IMR-90 (cell line): Measurements from ENCODE around the gene STAB1. TPM values are rescaled to one million over a fixed set of nuclear protein-coding genes. Genes with fewer than 3 reads are reported as not detected.
A peak's percentile ranks its signal among the peaks of the same experiment; 100 is the strongest.

Experiments
- ATAC-seq: fragments of 200-7000 bp; cut with Tn5 transposase; 2 replicates; pipeline ENCODE4 v1.9.1; 2020; ENCODE audit warnings: low read depth, mild to moderate bottlenecking, moderate library complexity
- BruUV-seq: library from RNA; stranded (reverse); fragments of 400-500 nt; replicated peaks from 2 replicates; lab custom pipeline; 2021; lab: Mats Ljungman, UMichigan
- CTCF ChIA-PET: fragments of 300-600 bp; formaldehyde crosslinking; extraction: SDS; loops from one replicate; lab custom pipeline; 2021; ENCODE audit warnings: antibody characterized with exemption; lab: Yijun Ruan, JAX
- POLR2A ChIA-PET: fragments of 300-600 bp; sonication (Branson Sonifier 250); formaldehyde crosslinking; loops from one replicate; lab custom pipeline; 2022; ENCODE audit warnings: antibody characterized with exemption; ENCODE audit not compliant: unreplicated experiment; lab: Charles Lee
- DNase-seq: peaks from one replicate; pipeline ENCODE4 v3.0.0; 2013
- H2AFZ ChIP-seq: replicated peaks from 2 replicates; pipeline ENCODE3; 2013; ENCODE audit warnings: low read length, mild to moderate bottlenecking; ENCODE audit not compliant: poor library complexity
- H2AK5ac ChIP-seq: 2 replicates; pipeline ENCODE4 v1.6.1; 2013; ENCODE audit warnings: low read depth, low read length, inconsistent platforms
- H2AK9ac ChIP-seq: replicated peaks from 2 replicates; pipeline ENCODE3; 2013; ENCODE audit warnings: mild to moderate bottlenecking, low read depth, low read length, moderate library complexity; ENCODE audit not compliant: poor library complexity
- H2BK120ac ChIP-seq: 2 replicates; pipeline ENCODE4 v1.6.1; 2013; ENCODE audit warnings: low read depth, low read length, inconsistent platforms
- H2BK15ac ChIP-seq: 3 replicates; pipeline ENCODE4 v1.6.1; 2013; ENCODE audit warnings: low read depth, low read length, inconsistent platforms
- H2BK20ac ChIP-seq: 2 replicates; pipeline ENCODE4 v1.6.1; 2013; ENCODE audit warnings: low read depth, mild to moderate bottlenecking, inconsistent platforms, low read length, moderate library complexity
- H2BK5ac ChIP-seq: 2 replicates; pipeline ENCODE4 v1.6.1; 2013; ENCODE audit warnings: mild to moderate bottlenecking, low read depth, low read length, inconsistent platforms; ENCODE audit not compliant: poor library complexity, severe bottlenecking
- H3K14ac ChIP-seq: replicated peaks from 2 replicates; pipeline ENCODE4 v1.6.1; 2013; ENCODE audit warnings: low read depth, low read length, inconsistent platforms
- H3K18ac ChIP-seq: 2 replicates; pipeline ENCODE4 v1.6.1; 2013; ENCODE audit warnings: low read depth, low read length, control low read depth
- H3K23ac ChIP-seq: 2 replicates; pipeline ENCODE4 v1.6.1; 2013; ENCODE audit warnings: low read depth, low read length, inconsistent platforms
- H3K27ac ChIP-seq: 2 replicates; pipeline ENCODE4 v1.5.1; 2013; ENCODE audit warnings: mild to moderate bottlenecking, control low read depth, low read length; ENCODE audit not compliant: insufficient read depth
- H3K27me3 ChIP-seq: 2 replicates; pipeline ENCODE4 v1.6.1; 2013; ENCODE audit warnings: low read length; ENCODE audit not compliant: control insufficient read depth, insufficient read depth
- H3K36me3 ChIP-seq: 2 replicates; pipeline ENCODE4 v1.6.1; 2013; ENCODE audit warnings: low read length, mixed read lengths; ENCODE audit not compliant: control insufficient read depth, insufficient read depth
- H3K4ac ChIP-seq: 2 replicates; pipeline ENCODE4 v1.6.1; 2013; ENCODE audit warnings: low read depth, low read length, inconsistent platforms
- H3K4me1 ChIP-seq: 2 replicates; pipeline ENCODE4 v1.6.1; 2013; ENCODE audit warnings: low read length, mixed read lengths; ENCODE audit not compliant: control insufficient read depth, insufficient read depth
- H3K4me2 ChIP-seq: 2 replicates; pipeline ENCODE4 v1.6.1; 2013; ENCODE audit warnings: low read depth, mild to moderate bottlenecking, control low read depth, low read length, moderate library complexity
- H3K4me3 ChIP-seq: 2 replicates; pipeline ENCODE4 v1.5.1; 2013; ENCODE audit warnings: low read depth, mild to moderate bottlenecking, control low read depth, low read length, moderate library complexity; ENCODE audit not compliant: insufficient read depth
- H3K56ac ChIP-seq: 2 replicates; pipeline ENCODE4 v1.6.1; 2013; ENCODE audit warnings: low read length, inconsistent platforms; ENCODE audit not compliant: insufficient read depth; ENCODE audit errors: extremely low read depth
- H3K79me1 ChIP-seq, 2 experiments: 2 replicates each; pipeline ENCODE4 v1.6.1; 2013; ENCODE audit warnings: low read length in 2 of 2, inconsistent platforms in 1 of 2, low read depth in 1 of 2
- H3K9ac ChIP-seq: 2 replicates; pipeline ENCODE4 v1.6.1; 2013; ENCODE audit warnings: low read depth, low read length, control low read depth
- H3K9me1 ChIP-seq: 2 replicates; pipeline ENCODE4 v1.6.1; 2013; ENCODE audit warnings: low read length, inconsistent platforms; ENCODE audit not compliant: insufficient read depth
- H3K9me3 ChIP-seq: 2 replicates; pipeline ENCODE4 v1.6.1; 2013; ENCODE audit warnings: low read length; ENCODE audit not compliant: control insufficient read depth, insufficient read depth
- H4K20me1 ChIP-seq: 2 replicates; pipeline ENCODE4 v1.6.1; 2013; ENCODE audit warnings: low read length, inconsistent platforms; ENCODE audit not compliant: insufficient read depth
- H4K5ac ChIP-seq: 2 replicates; pipeline ENCODE4 v1.6.1; 2013; ENCODE audit warnings: mild to moderate bottlenecking, low read depth, low read length, control low read depth
- H4K8ac ChIP-seq, 2 experiments: 2 replicates each; pipeline ENCODE4 v1.6.1; 2013; ENCODE audit warnings: low read depth in 2 of 2, low read length in 2 of 2, control low read depth in 1 of 2, inconsistent platforms in 1 of 2
- H4K91ac ChIP-seq: 2 replicates; pipeline ENCODE4 v1.6.1; 2013; ENCODE audit warnings: low read depth, low read length, inconsistent platforms; ENCODE audit not compliant: insufficient read depth
- BHLHE40 ChIP-seq: fragments of 150-350 bp; IDR thresholded peaks from 2 replicates; pipeline ENCODE4 v1.6.1; 2016; ENCODE audit warnings: mild to moderate bottlenecking, low read depth, low read length
- CEBPB ChIP-seq: IDR thresholded peaks from 2 replicates; pipeline ENCODE4 v1.6.1; 2012; ENCODE audit warnings: low read depth, low read length, improper control_type of control experiment
- FOS ChIP-seq: fragments of 150-350 bp; IDR thresholded peaks from 2 replicates; pipeline ENCODE4 v1.6.1; 2016; ENCODE audit warnings: low read depth, low read length
- MAFK ChIP-seq: IDR thresholded peaks from 2 replicates; pipeline ENCODE4 v1.6.1; 2012; ENCODE audit warnings: low read depth, low read length, improper control_type of control experiment
- MXI1 ChIP-seq: IDR thresholded peaks from 2 replicates; pipeline ENCODE4 v1.6.1; 2012; ENCODE audit warnings: low read depth, mild to moderate bottlenecking, low read length, moderate library complexity, borderline replicate concordance
- NFE2L2 ChIP-seq: fragments of 150-350 bp; IDR thresholded peaks from 2 replicates; pipeline ENCODE4 v1.6.1; 2016; ENCODE audit warnings: low read depth, mild to moderate bottlenecking, low read length
- RAD21 ChIP-seq: IDR thresholded peaks from 2 replicates; pipeline ENCODE4 v1.6.1; 2012; ENCODE audit warnings: low read length, improper control_type of control experiment
- RCOR1 ChIP-seq: IDR thresholded peaks from 2 replicates; pipeline ENCODE4 v1.6.1; 2012; ENCODE audit warnings: mild to moderate bottlenecking, low read length, improper control_type of control experiment; ENCODE audit not compliant: insufficient replicate concordance
- RFX5 ChIP-seq: IDR thresholded peaks from 2 replicates; pipeline ENCODE4 v1.8.0; 2012; ENCODE audit warnings: low read depth, mild to moderate bottlenecking, low read length, moderate library complexity
- SMC3 ChIP-seq: fragments of 150-350 bp; IDR thresholded peaks from 2 replicates; pipeline ENCODE4 v1.6.1; 2016; ENCODE audit warnings: low read depth, mild to moderate bottlenecking, antibody characterized with exemption, low read length, moderate library complexity
- WGBS, 2 experiments: methylation state at CpG; one replicate each; pipeline versions ENCODE4 v1.1.5 to v1.1.7; 2013; ENCODE audit warnings: missing lambda C conversion rate in 2 of 2; ENCODE audit not compliant: insufficient read length in 1 of 2; ENCODE audit errors: extremely low coverage in 2 of 2; 5-methylcytosine and 5-hydroxymethylcytosine counted together
- dilution Hi-C: fragments of 300-500 bp; cut with HindIII; formaldehyde crosslinking; loops from one replicate; pipeline ENCODE4 v1.14.3; 2018; ENCODE audit warnings: low sequenced_read_pairs; ENCODE audit not compliant: unreplicated experiment
- in situ Hi-C: fragments of 300-500 bp; cut with MboI; formaldehyde crosslinking; loops from 3 replicates; pipeline ENCODE4 v1.14.3; 2019; ENCODE audit warnings: low sequenced_read_pairs, inconsistent platforms, mixed read lengths
- intact Hi-C: fragments of 100-400 bp; cut with micrococcal nuclease; formaldehyde crosslinking; loops from 2 replicates; pipeline ENCODE4 v1.10.0; 2022
- polyA plus RNA-seq, 3 experiments: library from polyadenylated mRNA; depleted of rRNA; stranded (reverse); fragments of >200 nt; gene quantifications; 2 replicates each; pipeline ENCODE4 v1.2.3, GENCODE V29; 2012; ENCODE audit warnings: low replicate concordance in 1 of 3
- total RNA-seq: library from RNA; depleted of rRNA; stranded (reverse); fragments of >200 nt; gene quantifications from 2 replicates; pipeline ENCODE4 v1.2.3, GENCODE V29; 2012
- TF ChIP-seq, protein P1 (sequence below): fragments of 150-350 bp; IDR thresholded peaks from 2 replicates; pipeline ENCODE4 v1.6.1; 2016; ENCODE audit warnings: low read depth, mild to moderate bottlenecking, low read length, moderate library complexity, borderline replicate concordance
- TF ChIP-seq, protein P2 (sequence below): fragments of 150-350 bp; IDR thresholded peaks from 2 replicates; pipeline ENCODE4 v1.6.1; 2017; ENCODE audit warnings: mild to moderate bottlenecking, antibody characterized with exemption, low read length, low read depth

The STAB1 gene
- total and polyA plus RNA-seq, 2 of the 4 experiments (the other 2 are of a cell fraction): not detected

DNA sequence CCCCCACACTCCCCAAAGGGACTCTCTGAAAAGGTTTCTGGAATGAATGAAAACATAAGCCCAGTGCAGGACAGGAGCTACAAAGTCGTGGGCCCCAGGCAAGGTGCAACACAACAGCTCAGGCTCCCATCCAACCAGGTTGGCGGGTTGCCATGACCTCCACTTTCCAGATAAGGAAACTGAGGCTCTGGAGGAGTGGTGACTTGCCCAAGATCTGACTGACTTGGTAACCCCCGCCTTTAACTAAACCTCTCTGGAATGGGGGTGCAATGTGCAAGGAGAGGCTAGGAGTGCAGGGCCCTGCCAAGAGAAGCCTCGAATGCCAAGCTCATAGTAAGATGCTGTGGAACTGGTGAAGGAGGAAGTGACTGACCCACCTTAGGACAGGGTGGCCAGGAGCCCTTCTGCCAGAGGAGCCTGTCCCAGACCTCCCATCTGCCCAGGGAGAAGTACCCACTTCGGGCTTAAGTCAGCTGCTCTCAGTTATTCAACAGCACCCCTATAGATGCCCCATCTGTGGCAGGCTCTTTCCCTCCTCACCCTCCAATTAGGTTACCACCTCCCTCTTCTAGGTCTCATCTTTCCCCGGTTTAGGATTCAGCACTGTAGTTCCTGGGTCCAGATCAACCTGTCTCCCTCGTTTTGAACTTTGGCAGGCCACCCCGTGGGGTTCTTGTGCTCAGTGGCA lies 40.7 kb upstream of the STAB1 start (continued):
- TF ChIP-seq, protein P1, sequence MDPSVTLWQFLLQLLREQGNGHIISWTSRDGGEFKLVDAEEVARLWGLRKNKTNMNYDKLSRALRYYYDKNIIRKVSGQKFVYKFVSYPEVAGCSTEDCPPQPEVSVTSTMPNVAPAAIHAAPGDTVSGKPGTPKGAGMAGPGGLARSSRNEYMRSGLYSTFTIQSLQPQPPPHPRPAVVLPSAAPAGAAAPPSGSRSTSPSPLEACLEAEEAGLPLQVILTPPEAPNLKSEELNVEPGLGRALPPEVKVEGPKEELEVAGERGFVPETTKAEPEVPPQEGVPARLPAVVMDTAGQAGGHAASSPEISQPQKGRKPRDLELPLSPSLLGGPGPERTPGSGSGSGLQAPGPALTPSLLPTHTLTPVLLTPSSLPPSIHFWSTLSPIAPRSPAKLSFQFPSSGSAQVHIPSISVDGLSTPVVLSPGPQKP: no peak

DNA sequence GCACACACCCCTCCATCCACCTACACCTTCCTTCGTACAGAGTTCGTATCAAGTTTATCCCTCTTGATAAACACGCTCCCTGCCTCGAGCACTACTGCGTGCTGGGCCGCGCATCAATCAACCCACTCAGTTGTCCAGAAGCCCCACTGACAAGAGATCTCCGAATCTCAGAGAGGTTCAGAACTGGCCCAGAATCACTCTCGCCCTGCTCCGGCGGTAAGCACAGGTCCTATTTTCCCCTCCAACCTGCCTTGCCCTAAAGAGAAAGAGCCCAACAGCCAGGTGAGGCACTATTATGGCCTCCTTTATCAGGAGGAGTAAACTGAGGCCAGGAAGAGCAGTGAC lies 40.2 kb upstream of the STAB1 start:
- peak overlapping the region; percentile 68 for H2BK5ac ChIP-seq
- H4K5ac ChIP-seq: peak overlapping the region; percentile 76
- peak overlapping the region; percentile 96 for H2AFZ ChIP-seq
- H3K23ac ChIP-seq: peak overlapping the region; percentile 87; the same call in 1 of the 2 replicates
- peaks cover 20% of the 10 kb centered on the region for H3K9me1 ChIP-seq
- peak overlapping the region; percentile 80 for H3K56ac ChIP-seq
- peak overlapping the region; percentile 93 for H4K91ac ChIP-seq
- in situ Hi-C loops: no loop called here
- BruUV-seq: no TSS peak
- peak overlapping the region; percentile 91 for H3K4me2 ChIP-seq
- H3K9me3 ChIP-seq: no peaks in the 10 kb centered on the region
- POLR2A ChIA-PET: no interaction called here
- peak overlapping the region; percentile 89 for H3K27ac ChIP-seq
- H4K8ac ChIP-seq: peak overlapping the region; percentile 100
- no peak for ATAC-seq
- H3K9ac ChIP-seq: peak overlapping the region; percentile 61
- intact Hi-C loops: no loop called here
- peak overlapping the region; percentile 97 for H3K4ac ChIP-seq
- peak overlapping the region; percentile 99 for H2AK5ac ChIP-seq
- H2AK9ac ChIP-seq: peak overlapping the region; percentile 94
- peaks cover 29 to 40% of the 10 kb centered on the region in 2 experiments for H3K79me1 ChIP-seq
- peaks cover 17% of the 10 kb centered on the region for H3K36me3 ChIP-seq
- no peaks in the 10 kb centered on the region for H3K27me3 ChIP-seq
- peak overlapping the region; percentile 88; the same call in 2 of the 3 replicates for H2BK15ac ChIP-seq
- peaks cover 14% of the 10 kb centered on the region for H4K20me1 ChIP-seq
- H3K14ac ChIP-seq: peak overlapping the region; percentile 95
- DNase-seq: no peak
- WGBS, 2 experiments: 62% methylated on average over 11 of the region's 11 CpGs; no CpG with 5 or more reads in 1 of the 2 experiments
- peak overlapping the region; percentile 92 for H2BK120ac ChIP-seq
- H3K4me3 ChIP-seq: peak overlapping the region; percentile 46
- dilution Hi-C loops: no loop called here
- H2BK20ac ChIP-seq: peak overlapping the region; percentile 77
- CTCF ChIA-PET: no interaction called here
- peaks cover 15% of the 10 kb centered on the region for H3K4me1 ChIP-seq
- peak overlapping the region; percentile 66 for H3K18ac ChIP-seq
- no peak for TF ChIP-seq RAD21
- TF ChIP-seq, protein P2, sequence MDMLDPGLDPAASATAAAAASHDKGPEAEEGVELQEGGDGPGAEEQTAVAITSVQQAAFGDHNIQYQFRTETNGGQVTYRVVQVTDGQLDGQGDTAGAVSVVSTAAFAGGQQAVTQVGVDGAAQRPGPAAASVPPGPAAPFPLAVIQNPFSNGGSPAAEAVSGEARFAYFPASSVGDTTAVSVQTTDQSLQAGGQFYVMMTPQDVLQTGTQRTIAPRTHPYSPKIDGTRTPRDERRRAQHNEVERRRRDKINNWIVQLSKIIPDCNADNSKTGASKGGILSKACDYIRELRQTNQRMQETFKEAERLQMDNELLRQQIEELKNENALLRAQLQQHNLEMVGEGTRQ: no peak
- TF ChIP-seq, protein P1: no peak
- TF ChIP-seq CEBPB: no peak
- TF ChIP-seq RFX5: no peak
- TF ChIP-seq NFE2L2: no peak
- no peak for TF ChIP-seq MAFK
- no peak for TF ChIP-seq SMC3
- no peak for TF ChIP-seq RCOR1
- no peak for TF ChIP-seq MXI1
- TF ChIP-seq BHLHE40: no peak
- no peak for TF ChIP-seq FOS
